HepG2 (cell line): ENCODE data around the gene SYNPR. TPM values are rescaled to one million over a fixed set of nuclear protein-coding genes. Genes with fewer than 3 reads are reported as not detected.

Experiments used
- ATAC-seq: fragments of 200-7000 bp; cut with Tn5 transposase; 3 replicates; pipeline ENCODE4 v1.9.1; 2020; ENCODE audit warnings: mild to moderate bottlenecking, moderate library complexity
- BruUV-seq: library from RNA; stranded (reverse); fragments of 400-500 nt; replicated peaks from 2 replicates; lab custom pipeline; 2021; lab: Mats Ljungman, UMichigan
- CTCF ChIA-PET: fragments of 300-600 bp; formaldehyde crosslinking; extraction: SDS; loops from one replicate; lab custom pipeline; 2021; ENCODE audit warnings: low total read pairs, inconsistent platforms, low intra/inter-chr PET ratio; lab: Yijun Ruan, JAX
- POLR2A ChIA-PET: fragments of 350-600 bp; sonication (Branson Sonifier 250); formaldehyde crosslinking; loops from one replicate; lab custom pipeline; 2020; ENCODE audit warnings: antibody characterized with exemption, inconsistent platforms; lab: Yijun Ruan, JAX
- DNase-seq: peaks from one replicate; pipeline ENCODE4 v3.0.0-alpha.2; 2015; ENCODE audit warnings: low spot score
- FAIRE-seq: peaks from 3 replicates; lab custom pipeline; 2011; peaks lifted over from hg19 to GRCh38; lab: Jason Lieb, UNC
- H2AFZ ChIP-seq: one replicate; pipeline ENCODE4 v1.6.1; 2011; ENCODE audit warnings: low read length, inconsistent platforms
- H3K27ac ChIP-seq: fragments of 300-600 bp; 3 replicates; pipeline ENCODE4 v1.8.0; 2011; ENCODE audit warnings: mixed run types, mild to moderate bottlenecking, mixed read lengths, low read length, inconsistent platforms; ENCODE audit not compliant: insufficient read depth; ENCODE audit errors: extremely low read length
- H3K27me3 ChIP-seq, 2 experiments: fragments of 200-600 bp in 1 of 2; 2 replicates in 1 of 2; 3 replicates in 1 of 2; pipeline versions ENCODE4 v1.6.0 to v1.8.0; 2011; ENCODE audit warnings: low read length in 2 of 2, mild to moderate bottlenecking in 2 of 2, moderate library complexity in 2 of 2, inconsistent platforms in 1 of 2; ENCODE audit not compliant: insufficient read depth in 2 of 2, control insufficient read depth in 1 of 2
- H3K36me3 ChIP-seq, 2 experiments: fragments of 200-600 bp in 1 of 2; replicated peaks in 1 of 2; 2 replicates in 1 of 2; 3 replicates in 1 of 2; pipeline versions ENCODE4 v1.5.1 to v1.8.0; 2011; ENCODE audit warnings: low read length in 2 of 2, inconsistent platforms in 1 of 2; ENCODE audit not compliant: insufficient read depth in 2 of 2, control insufficient read depth in 1 of 2
- H3K4me1 ChIP-seq: 2 replicates; pipeline ENCODE4 v1.5.1; 2012; ENCODE audit warnings: low read length, inconsistent platforms; ENCODE audit not compliant: insufficient read depth
- H3K4me2 ChIP-seq: 2 replicates; pipeline ENCODE4 v1.6.0; 2011; ENCODE audit warnings: low read depth, low read length, inconsistent platforms
- H3K4me3 ChIP-seq, 3 experiments: fragments of 200-600 bp in 1 of 3; sonication (generic), shearing (Covaris generic) in 1 of 3; replicated peaks in 1 of 3; 2 replicates each; pipeline ENCODE4 v1.5.1; 2011 to 2016; ENCODE audit warnings: low read length in 3 of 3, inconsistent platforms in 2 of 3, low read depth in 2 of 3, mild to moderate bottlenecking in 2 of 3, control low read depth in 1 of 3, mixed read lengths in 1 of 3; ENCODE audit not compliant: insufficient read depth in 1 of 3
- H3K79me2 ChIP-seq: one replicate; pipeline ENCODE4 v1.6.1; 2011; ENCODE audit warnings: low read length, inconsistent platforms; ENCODE audit not compliant: insufficient read depth
- H3K9ac ChIP-seq: 2 replicates; pipeline ENCODE4 v1.6.0; 2011; ENCODE audit warnings: mild to moderate bottlenecking, low read depth, low read length, inconsistent platforms; ENCODE audit not compliant: insufficient read depth
- H3K9me3 ChIP-seq: 2 replicates; pipeline ENCODE4 v1.5.1; 2012; ENCODE audit warnings: mild to moderate bottlenecking, low read length
- H4K20me1 ChIP-seq: 2 replicates; pipeline ENCODE4 v1.6.0; 2011; ENCODE audit warnings: inconsistent platforms, mild to moderate bottlenecking, low read length, moderate library complexity; ENCODE audit not compliant: insufficient read depth
- CEBPG ChIP-seq: IDR thresholded peaks from 2 replicates; pipeline ENCODE4 v1.6.1; 2016
- ERF ChIP-seq: IDR thresholded peaks from 2 replicates; pipeline ENCODE4 v1.6.1; 2018; ENCODE audit warnings: missing biosample characterization, missing genetic modification reagents
- MTF2 ChIP-seq: sonication (generic); formaldehyde crosslinking; IDR thresholded peaks from 2 replicates; pipeline ENCODE4 v1.5.0; 2020; ENCODE audit warnings: missing genetic modification reagents, borderline replicate concordance
- NFE2 ChIP-seq: sonication (generic); formaldehyde crosslinking; IDR thresholded peaks from 2 replicates; pipeline ENCODE4 v1.4.0; 2020; ENCODE audit warnings: missing genetic modification reagents
- NFKB2 ChIP-seq: sonication (generic); formaldehyde crosslinking; IDR thresholded peaks from 2 replicates; pipeline ENCODE4 v1.4.0; 2020; ENCODE audit warnings: missing genetic modification reagents, borderline replicate concordance
- NR2F2 ChIP-seq: IDR thresholded peaks from 2 replicates; pipeline ENCODE4 v1.6.1; 2012; ENCODE audit warnings: low read depth, inconsistent platforms, borderline replicate concordance
- SALL1 ChIP-seq: sonication (generic); formaldehyde crosslinking; IDR thresholded peaks from 2 replicates; pipeline ENCODE4 v1.8.0; 2022; ENCODE audit warnings: mild to moderate bottlenecking, missing genetic modification reagents
- ZNF136 ChIP-seq: sonication (generic); formaldehyde crosslinking; IDR thresholded peaks from 2 replicates; pipeline ENCODE4 v1.8.1; 2022; ENCODE audit warnings: low read depth, mild to moderate bottlenecking, moderate library complexity, missing genetic modification reagents
- ZNF234 ChIP-seq: sonication (generic); formaldehyde crosslinking; conservative IDR thresholded peaks from 2 replicates; pipeline ENCODE4 v1.5.1; 2020; ENCODE audit warnings: mild to moderate bottlenecking, missing genetic modification reagents
- ZNF460 ChIP-seq: sonication (generic); formaldehyde crosslinking; IDR thresholded peaks from 2 replicates; pipeline ENCODE4 v1.5.1; 2020; ENCODE audit warnings: missing genetic modification reagents, mild to moderate bottlenecking, borderline replicate concordance
- ZNF567 ChIP-seq: sonication (generic); formaldehyde crosslinking; IDR thresholded peaks from 2 replicates; pipeline ENCODE4 v1.8.1; 2023; ENCODE audit warnings: mild to moderate bottlenecking, missing genetic modification reagents, borderline replicate concordance
- ZNF570 ChIP-seq: sonication (generic); formaldehyde crosslinking; IDR thresholded peaks from 2 replicates; pipeline ENCODE4 v1.4.0; 2020; ENCODE audit warnings: mild to moderate bottlenecking, missing genetic modification reagents, borderline replicate concordance
- ZNF660 ChIP-seq: sonication (generic); formaldehyde crosslinking; IDR thresholded peaks from 2 replicates; pipeline ENCODE4 v1.5.1; 2020; ENCODE audit warnings: mild to moderate bottlenecking, low read depth, missing genetic modification reagents, borderline replicate concordance
- WGBS: methylation state at CpG from one replicate; pipeline ENCODE4 v1.1.6; 2017; ENCODE audit warnings: low lambda C conversion rate; 5-methylcytosine and 5-hydroxymethylcytosine counted together
- in situ Hi-C: cut with HindIII; loops from 2 replicates; pipeline ENCODE4 v1.10.0; 2017; ENCODE audit warnings: low pct_unique_long_range_greater_than_20kb; ENCODE audit not compliant: extremely low pct_ligation_motif_present
- intact Hi-C: fragments of 100-400 bp; cut with micrococcal nuclease; formaldehyde crosslinking; loops from one replicate; pipeline ENCODE4 v1.10.0; 2022; ENCODE audit not compliant: unreplicated experiment
- polyA plus RNA-seq, 8 experiments: library from polyadenylated mRNA; depleted of rRNA in 3 of 8; stranded (reverse) in 7 of 8; unstranded in 1 of 8; fragments of >200 nt; fragmentation: Illumina TruSeq in 4 of 8; extraction: Trizol in 4 of 8; gene quantifications; 2 replicates each; pipeline versions ENCODE4 v1.2.1 to v1.2.3, GENCODE V29; 2011 to 2016; ENCODE audit warnings: low read depth in 4 of 8, missing spikeins in 1 of 8, mixed read lengths in 1 of 8; ENCODE audit not compliant: insufficient read depth in 1 of 8
- total RNA-seq, 5 experiments: library from RNA; depleted of rRNA; stranded (reverse); fragments of >200 nt; fragmentation: Illumina TruSeq; extraction: Trizol; gene quantifications; 2 replicates each; pipeline ENCODE4 v1.2.3, GENCODE V29; 2016; ENCODE audit warnings: low read depth in 1 of 5
- TF ChIP-seq, protein P1 (sequence below): sonication (generic); formaldehyde crosslinking; IDR thresholded peaks from 2 replicates; pipeline ENCODE4 v1.4.0; 2020; ENCODE audit warnings: missing genetic modification reagents, low read depth, mild to moderate bottlenecking, borderline replicate concordance
- TF ChIP-seq, protein P2 (sequence below): sonication (generic); formaldehyde crosslinking; IDR thresholded peaks from 2 replicates; pipeline ENCODE4 v1.4.0; 2020; ENCODE audit warnings: missing genetic modification reagents, borderline replicate concordance

Gene SYNPR
- total and polyA plus RNA-seq, 2 of the 13 experiments (the other 11 are each of a cell fraction or from before 2014, with no cell fraction given): 0.04 TPM; not detected in 1

DNA sequence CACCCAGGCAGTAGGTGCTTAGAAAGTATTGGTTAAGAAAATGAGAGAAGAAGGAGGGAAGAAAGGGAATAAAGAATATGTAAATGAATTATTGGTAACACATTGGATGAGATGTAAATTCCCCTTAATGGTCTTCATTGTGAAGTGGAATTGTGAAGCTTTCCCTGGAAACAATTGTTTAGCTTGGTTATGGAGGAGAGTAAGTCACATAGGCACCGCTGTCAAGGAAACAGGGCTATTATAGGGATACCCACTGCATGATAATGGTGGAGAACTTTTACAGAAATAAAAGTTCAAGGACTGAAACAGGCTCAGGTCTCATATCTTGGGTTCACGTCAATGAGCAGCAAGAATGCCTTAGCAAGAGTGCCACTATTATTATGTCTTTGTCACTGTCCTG is 9.5 kb downstream of the SYNPR start:
- no peak for ATAC-seq
- ChIA-PET POLR2A (no interaction called here), CTCF (no interaction called here)
- Histone ChIP-seq H3K27me3 (0 out of 5 replicates have a peak, but pooled peaks cover 0 to 3% of the 10 kb centered on the region in 2 experiments), H3K9ac (no peak overlapping the region), H3K4me3 (no peak overlapping the region), H3K79me2 (no peaks in the 10 kb centered on the region), H2AFZ (no peak overlapping the region), H3K4me1 (no peaks in the 10 kb centered on the region), H3K9me3 (no peaks in the 10 kb centered on the region), H4K20me1 (no peaks in the 10 kb centered on the region), H3K27ac (no peak overlapping the region), H3K36me3 (no peaks in the 10 kb centered on the region), H3K4me2 (no peak overlapping the region)
- no TSS peak for BruUV-seq
- intact Hi-C loops (no loop called here), in situ Hi-C loops (no loop called here)
- no peak for DNase-seq
- WGBS: 0% methylated on average over 2 of the region's 2 CpGs
- TF ChIP-seq, protein P1, sequence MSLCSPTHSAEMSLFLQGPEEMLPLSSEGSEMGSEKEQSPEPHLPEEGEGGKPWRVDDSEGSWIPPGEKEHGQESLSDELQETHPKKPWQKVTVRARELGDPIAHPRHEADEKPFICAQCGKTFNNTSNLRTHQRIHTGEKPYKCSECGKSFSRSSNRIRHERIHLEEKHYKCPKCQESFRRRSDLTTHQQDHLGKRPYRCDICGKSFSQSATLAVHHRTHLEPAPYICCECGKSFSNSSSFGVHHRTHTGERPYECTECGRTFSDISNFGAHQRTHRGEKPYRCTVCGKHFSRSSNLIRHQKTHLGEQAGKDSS (CRISPR knock-in tag): no peak
- no peak for TF ChIP-seq ZNF460
- TF ChIP-seq NFE2 (CRISPR knock-in tag): no peak
- no peak for TF ChIP-seq ZNF567 (CRISPR knock-in tag)
- no peak for TF ChIP-seq ZNF660
- TF ChIP-seq, protein P2, sequence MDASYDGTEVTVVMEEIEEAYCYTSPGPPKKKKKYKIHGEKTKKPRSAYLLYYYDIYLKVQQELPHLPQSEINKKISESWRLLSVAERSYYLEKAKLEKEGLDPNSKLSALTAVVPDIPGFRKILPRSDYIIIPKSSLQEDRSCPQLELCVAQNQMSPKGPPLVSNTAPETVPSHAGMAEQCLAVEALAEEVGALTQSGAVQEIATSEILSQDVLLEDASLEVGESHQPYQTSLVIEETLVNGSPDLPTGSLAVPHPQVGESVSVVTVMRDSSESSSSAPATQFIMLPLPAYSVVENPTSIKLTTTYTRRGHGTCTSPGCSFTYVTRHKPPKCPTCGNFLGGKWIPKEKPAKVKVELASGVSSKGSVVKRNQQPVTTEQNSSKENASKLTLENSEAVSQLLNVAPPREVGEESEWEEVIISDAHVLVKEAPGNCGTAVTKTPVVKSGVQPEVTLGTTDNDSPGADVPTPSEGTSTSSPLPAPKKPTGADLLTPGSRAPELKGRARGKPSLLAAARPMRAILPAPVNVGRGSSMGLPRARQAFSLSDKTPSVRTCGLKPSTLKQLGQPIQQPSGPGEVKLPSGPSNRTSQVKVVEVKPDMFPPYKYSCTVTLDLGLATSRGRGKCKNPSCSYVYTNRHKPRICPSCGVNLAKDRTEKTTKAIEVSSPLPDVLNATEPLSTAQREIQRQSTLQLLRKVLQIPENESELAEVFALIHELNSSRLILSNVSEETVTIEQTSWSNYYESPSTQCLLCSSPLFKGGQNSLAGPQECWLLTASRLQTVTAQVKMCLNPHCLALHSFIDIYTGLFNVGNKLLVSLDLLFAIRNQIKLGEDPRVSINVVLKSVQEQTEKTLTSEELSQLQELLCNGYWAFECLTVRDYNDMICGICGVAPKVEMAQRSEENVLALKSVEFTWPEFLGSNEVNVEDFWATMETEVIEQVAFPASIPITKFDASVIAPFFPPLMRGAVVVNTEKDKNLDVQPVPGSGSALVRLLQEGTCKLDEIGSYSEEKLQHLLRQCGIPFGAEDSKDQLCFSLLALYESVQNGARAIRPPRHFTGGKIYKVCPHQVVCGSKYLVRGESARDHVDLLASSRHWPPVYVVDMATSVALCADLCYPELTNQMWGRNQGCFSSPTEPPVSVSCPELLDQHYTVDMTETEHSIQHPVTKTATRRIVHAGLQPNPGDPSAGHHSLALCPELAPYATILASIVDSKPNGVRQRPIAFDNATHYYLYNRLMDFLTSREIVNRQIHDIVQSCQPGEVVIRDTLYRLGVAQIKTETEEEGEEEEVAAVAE: no peak
- TF ChIP-seq NFKB2 (CRISPR knock-in tag): no peak
- no peak for TF ChIP-seq CEBPG (CRISPR knock-in tag)
- no peak for TF ChIP-seq SALL1 (CRISPR knock-in tag)
- TF ChIP-seq ZNF136 (CRISPR knock-in tag): no peak
- no peak for TF ChIP-seq ZNF234 (CRISPR knock-in tag)
- TF ChIP-seq ZNF570 (CRISPR knock-in tag): no peak
- no peak for TF ChIP-seq MTF2 (CRISPR knock-in tag)
- no peak for TF ChIP-seq NR2F2
- TF ChIP-seq ERF: no peak
- FAIRE-seq: no peak
